Adrenal gland (tissue), 12 donors: ENCODE measurements around the gene DDX56. TPM values are rescaled to one million over a fixed set of nuclear protein-coding genes. Genes with fewer than 3 reads are reported as not detected.

Experiments used
- DNase-seq, 7 donors: peaks; one replicate each; pipeline ENCODE4 v3.0.0-alpha.2; 2019 to 2020
- H3K27ac ChIP-seq, 5 donors: fragments of 200-600 bp; sonication (generic) in 4 of 5; 1 replicate in 3 of 5; 2 replicates in 2 of 5; pipeline versions ENCODE4 v1.5.1 to v1.8.0; 2016 to 2020; ENCODE audit warnings: mild to moderate bottlenecking in 1 of 5
- H3K27me3 ChIP-seq: fragments of 200-600 bp; 2 replicates; pipeline ENCODE4 v1.8.0; 2021
- H3K36me3 ChIP-seq, 2 donors: fragments of 200-600 bp; replicated peaks in 1 of 2; 1 replicate in 1 of 2; 2 replicates in 1 of 2; pipeline versions ENCODE4 v1.5.1 to v1.8.0; 2018 to 2022
- H3K4me1 ChIP-seq, 2 donors: fragments of 200-600 bp; replicated peaks in 1 of 2; 1 replicate in 1 of 2; 2 replicates in 1 of 2; pipeline versions ENCODE4 v1.5.1 to v1.8.0; 2018 to 2021
- H3K4me3 ChIP-seq, 4 donors: fragments of 200-600 bp; sonication (generic) in 3 of 4; one replicate each; pipeline ENCODE4 v1.5.1; 2016 to 2018
- H3K9me3 ChIP-seq, 3 donors: fragments of 200-600 bp; sonication (generic) in 1 of 3; replicated peaks in 1 of 3; 1 replicate in 2 of 3; 2 replicates in 1 of 3; pipeline versions ENCODE4 v1.5.1 to v1.8.0; 2016 to 2021
- CTCF ChIP-seq, 6 experiments: fragments of 450-650 bp in 4 of 6; fragments of 200-600 bp in 2 of 6; sonication (generic) in 1 of 6; IDR thresholded peaks; 1 replicate in 5 of 6; 2 replicates in 1 of 6; pipeline versions ENCODE4 v1.5.1 to v1.8.0; 2016 to 2021; ENCODE audit warnings: antibody characterized with exemption in 6 of 6, mild to moderate bottlenecking in 2 of 6, moderate library complexity in 1 of 6
- POLR2A ChIP-seq, 2 donors: fragments of 450-650 bp; IDR thresholded peaks; one replicate each; pipeline ENCODE4 v1.6.1; 2017; ENCODE audit warnings: antibody characterized with exemption in 2 of 2, mild to moderate bottlenecking in 2 of 2, moderate library complexity in 1 of 2
- WGBS, 4 donors: extraction: QIAGEN DNeasy Blood & Tissue Kit in 2 of 4; methylation state at CpG; one replicate each; pipeline versions ENCODE4 v1.1.5 to v1.1.7; 2013 to 2017; 5-methylcytosine and 5-hydroxymethylcytosine counted together
- intact Hi-C, 2 donors: fragments of 100-400 bp; cut with DNase I; formaldehyde crosslinking; loops; one replicate each; pipeline versions ENCODE4 v1.14.1 to v1.15.0; 2022 to 2023
- polyA plus RNA-seq, 3 donors: library from polyadenylated mRNA; stranded (reverse); fragments of 200-250 nt in 2 of 3; fragments of 350-450 nt in 1 of 3; fragmentation: Illumina TruSeq in 1 of 3; extraction: RNeasy Lipid Tissue Mini Kit (QIAGEN cat#74804) in 1 of 3; gene quantifications; one replicate each; pipeline ENCODE4 v1.2.3, GENCODE V29; 2013 to 2014
- total RNA-seq, 9 donors: library from RNA; depleted of rRNA in 4 of 9; stranded (reverse); fragments of >200 nt in 4 of 9; fragments of 120-200 nt in 1 of 9; fragmentation: NEBNext Ultra II Directional in 1 of 9; extraction: Animal tissue kit (Norgen Biotek cat#: 25700) in 1 of 9; gene quantifications; one replicate each; pipeline versions ENCODE4 v1.1.0 to v1.2.4, GENCODE V29; 2013 to 2023
- donor health status: healthy with polysubstance abuse.
- donor health status: Bipolar disorder and iron deficiency.
- donor health status: DM: yes; HTN: yes; CAD: no.
- donor health status: DM: no; HTN: no; CAD: no.
- donor health status: DM: no; HTN: no; CAD: no.
- donor health status: DM: yes; HTN: yes; CAD: no.

DDX56 gene
- total and polyA plus RNA-seq, 12 donors = 35.9 to 543 (median 72.8) TPM

- DNase-seq = no peak
- no peak for TF ChIP-seq POLR2A (IDR thresholded peaks at IDR 0.05)
- TF ChIP-seq CTCF (IDR thresholded peaks at IDR 0.05) = no peak
- no peaks in the 10 kb centered on the region for H3K36me3 ChIP-seq
- H3K27me3 ChIP-seq = no peaks in the 10 kb centered on the region
- H3K4me3 ChIP-seq = no peak overlapping the region
- no peak overlapping the region for H3K27ac ChIP-seq
- H3K4me1 ChIP-seq = no peaks in the 10 kb centered on the region
- intact Hi-C loops = no loop called here
- no peaks in the 10 kb centered on the region for H3K9me3 ChIP-seq
- 74 to 83% (median 80%) methylated on average over 5 of the region's 5 CpGs for WGBS, 4 donors
Measured at GRCh38 chr7:44534087-44534486, 39.6 kb downstream of the DDX56 start.

GRCh38 chr7:44533301-44534055 lies 40.2 kb downstream of the DDX56 start:
- H3K27me3 ChIP-seq = no peaks in the 10 kb centered on the region
- no peak overlapping the region for H3K4me3 ChIP-seq
- no peaks in the 10 kb centered on the region for H3K36me3 ChIP-seq
- intact Hi-C loops = no loop called here
- H3K4me1 ChIP-seq = no peaks in the 10 kb centered on the region
- 60 to 76% (median 67%) methylated on average over 3 to 8 of the region's 8 CpGs for WGBS, 4 donors
- H3K9me3 ChIP-seq = no peaks in the 10 kb centered on the region
- DNase-seq = peak in 5 of 7 donors; percentile 24 to 60 (median 40)
- no peak for TF ChIP-seq POLR2A (IDR thresholded peaks at IDR 0.05)
- peak in 1 of 6 experiments; percentile 2 for TF ChIP-seq CTCF (IDR thresholded peaks at IDR 0.05)
- H3K27ac ChIP-seq = no peak overlapping the region

GRCh38 chr7:44531421-44532380 lies 42.0 kb downstream of the DDX56 start:
- H3K9me3 ChIP-seq = no peaks in the 10 kb centered on the region
- intact Hi-C loops = no loop called here
- H3K4me3 ChIP-seq = no peak overlapping the region
- 75 to 87% (median 82%) methylated on average over 8 to 17 of the region's 17 CpGs for WGBS, 4 donors
- H3K27ac ChIP-seq = no peak overlapping the region
- DNase-seq = no peak
- no peaks in the 10 kb centered on the region for H3K4me1 ChIP-seq
- TF ChIP-seq CTCF (IDR thresholded peaks at IDR 0.05) = no peak
- TF ChIP-seq POLR2A (IDR thresholded peaks at IDR 0.05) = no peak
- H3K27me3 ChIP-seq = no peaks in the 10 kb centered on the region
- H3K36me3 ChIP-seq = no peaks in the 10 kb centered on the region

GRCh38 chr7:44530990-44531389 lies 42.7 kb downstream of the DDX56 start:
- Histone ChIP-seq H3K9me3 (no peaks in the 10 kb centered on the region), H3K36me3 (no peaks in the 10 kb centered on the region), H3K4me3 (no peak overlapping the region), H3K27me3 (no peaks in the 10 kb centered on the region), H3K4me1 (no peaks in the 10 kb centered on the region), H3K27ac (no peak overlapping the region)
- TF ChIP-seq CTCF (IDR thresholded peaks at IDR 0.05) (no peak), POLR2A (IDR thresholded peaks at IDR 0.05) (no peak)
- WGBS, 4 donors = 44 to 79% (median 54%) methylated on average over 6 to 10 of the region's 10 CpGs
- DNase-seq = peak; percentile 65 to 88 (median 79)
- intact Hi-C loops = no loop called here
